ENCODE data around the gene GPC5.
"Not testable (repeated sequence)": the region's sequence is repeated elsewhere in the genome, so short reads cannot be mapped to it uniquely, and the experiment has no call there.

The GPC5 gene

GRCh38 chr13:92218615-92219014, 820.2 kb downstream of the GPC5 start:
- no peak for DNase-seq

GRCh38 chr13:92221916-92222315, 823.5 kb downstream of the GPC5 start:
- DNase-seq: no peak

- no peak for DNase-seq
Observed at GRCh38 chr13:92224052-92224821, 825.8 kb downstream of the GPC5 start.

GRCh38 chr13:92224825-92225224, 826.4 kb downstream of the GPC5 start:
- no peak for DNase-seq

GRCh38 chr13:92225861-92226260, 827.4 kb downstream of the GPC5 start:
- DNase-seq: no peak

- no peak for DNase-seq
Observed at GRCh38 chr13:92232871-92233270, 834.5 kb downstream of the GPC5 start.

GRCh38 chr13:92251671-92252210, 853.3 kb downstream of the GPC5 start:
- DNase-seq: no peak

GRCh38 chr13:92255526-92255925, 857.1 kb downstream of the GPC5 start:
- no peak for DNase-seq

- DNase-seq: no peak
Observed at GRCh38 chr13:92256211-92256610, 857.8 kb downstream of the GPC5 start.

GRCh38 chr13:92259046-92259445, 860.6 kb downstream of the GPC5 start:
- DNase-seq: no peak

GRCh38 chr13:92259523-92259922, 861.1 kb downstream of the GPC5 start:
- no peak for DNase-seq

- no peak for DNase-seq
Observed at GRCh38 chr13:92260363-92260762, 861.9 kb downstream of the GPC5 start.

GRCh38 chr13:92262100-92262788, 863.8 kb downstream of the GPC5 start:
- DNase-seq: no peak

GRCh38 chr13:92265408-92265807, 867.0 kb downstream of the GPC5 start:
- DNase-seq: no peak

GRCh38 chr13:92270990-92271389, 872.6 kb downstream of the GPC5 start:
- no peak for DNase-seq

GRCh38 chr13:92272177-92272576, 873.8 kb downstream of the GPC5 start:
- no peak for DNase-seq

- DNase-seq: not testable (repeated sequence)
Observed at GRCh38 chr13:92280986-92281385, 882.6 kb downstream of the GPC5 start.

GRCh38 chr13:92290718-92291307, 892.4 kb downstream of the GPC5 start:
- not testable (repeated sequence) for DNase-seq

GRCh38 chr13:92294533-92294932, 896.1 kb downstream of the GPC5 start:
- not testable (repeated sequence) for DNase-seq

GRCh38 chr13:92296154-92296671, 897.8 kb downstream of the GPC5 start:
- DNase-seq: not testable (repeated sequence)

GRCh38 chr13:92297971-92298942, 899.8 kb downstream of the GPC5 start:
- no peak for DNase-seq

GRCh38 chr13:92300651-92301050, 902.2 kb downstream of the GPC5 start:
- no peak for DNase-seq
